Activated CD4-positive, alpha-beta T cell treated with anti-CD3 and anti-CD28 coated beads for 48 hours (primary cell): ENCODE results near the gene COG7.

Source experiments
- DNase-seq: peaks from one replicate; pipeline ENCODE4 v3.0.0-alpha.2; 2020

COG7 gene

DNA sequence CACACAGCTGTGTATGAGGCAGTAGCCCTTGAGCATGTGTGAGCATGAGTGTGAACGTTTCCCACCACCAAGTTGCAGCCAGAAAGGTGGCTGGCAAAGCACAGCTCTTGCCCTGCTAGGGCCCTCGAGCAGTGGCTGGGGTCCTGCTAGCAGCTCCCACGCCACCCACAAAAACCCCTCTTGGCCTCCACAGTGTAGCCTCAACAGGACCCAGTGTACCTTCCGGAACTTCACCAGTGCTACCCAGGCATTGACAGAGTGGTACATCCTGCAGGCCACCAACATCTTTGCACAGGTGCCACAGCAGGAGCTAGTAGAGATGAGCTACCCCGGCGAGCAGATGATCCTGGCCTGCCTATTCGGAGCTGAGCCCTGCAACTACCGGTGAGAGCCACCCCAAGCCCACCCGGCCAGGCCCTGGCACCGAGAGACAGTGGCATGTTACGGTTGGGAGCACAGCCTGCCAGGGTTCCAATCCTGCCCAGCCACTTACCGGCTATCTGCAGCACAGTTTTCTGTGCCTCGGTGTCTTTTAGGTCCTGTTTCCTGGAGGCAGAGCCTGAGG is 97.8 kb downstream of the COG7 start:
- DNase-seq = no peak

DNA sequence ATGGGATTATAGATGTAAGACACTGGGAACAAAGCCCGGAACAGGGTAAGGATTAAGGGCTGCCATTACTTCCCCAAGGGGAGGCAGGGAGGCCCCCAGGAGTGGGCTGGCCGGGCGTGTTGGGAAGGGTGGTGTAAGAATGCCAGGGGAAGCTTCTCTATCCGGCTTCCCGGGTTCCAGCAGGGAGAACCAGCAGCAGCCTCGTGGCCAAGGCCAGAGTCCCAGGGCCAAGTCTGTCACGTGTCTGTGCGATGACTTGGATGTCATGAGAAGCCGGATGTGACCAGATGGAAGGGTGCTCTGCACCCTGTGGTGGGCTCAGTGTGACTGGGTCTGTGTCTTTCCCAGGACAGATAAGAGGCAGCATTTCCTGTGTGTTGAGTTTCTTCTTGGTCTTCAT is 98.7 kb downstream of the COG7 start:
- no peak for DNase-seq

DNA sequence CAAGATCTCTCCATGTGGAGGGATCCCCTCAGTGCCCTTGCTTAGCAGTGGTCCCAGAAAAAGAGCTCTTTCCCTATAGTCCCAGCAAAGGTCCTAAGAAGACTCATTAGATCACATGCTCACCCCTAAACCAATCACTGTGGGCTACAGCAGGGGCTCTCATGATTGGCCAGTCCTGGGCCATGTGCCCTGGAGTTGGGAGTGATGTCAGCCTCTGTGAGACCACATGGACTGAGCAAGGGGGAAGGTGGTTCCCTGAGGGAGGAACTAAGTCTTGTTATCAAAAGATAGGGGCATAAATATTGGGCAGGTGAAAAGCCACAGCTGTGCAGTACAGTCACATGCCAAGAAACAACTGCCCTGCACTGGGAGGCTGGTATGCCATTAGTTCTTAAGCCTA is 99.5 kb downstream of the COG7 start:
- no peak for DNase-seq

DNA sequence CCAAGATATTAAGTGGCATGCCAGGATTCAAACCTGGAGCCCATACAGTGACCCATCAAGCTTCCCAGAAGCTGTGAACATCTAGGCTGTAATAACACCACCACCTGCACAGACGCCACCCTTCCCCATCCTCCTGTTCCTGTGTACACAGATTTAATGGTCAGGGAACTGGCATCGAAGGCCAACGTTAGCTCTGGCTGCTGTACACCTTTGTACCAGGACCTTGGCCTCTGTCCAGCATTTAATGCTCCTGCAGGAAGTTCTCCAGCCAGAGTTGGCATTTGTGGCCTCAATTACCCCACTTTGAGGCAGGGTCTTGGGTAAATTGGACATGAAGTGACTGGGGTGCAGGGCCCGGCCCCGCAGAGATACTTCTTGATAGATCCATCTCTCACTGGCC is 101.6 kb downstream of the COG7 start:
- DNase-seq = no peak

DNA sequence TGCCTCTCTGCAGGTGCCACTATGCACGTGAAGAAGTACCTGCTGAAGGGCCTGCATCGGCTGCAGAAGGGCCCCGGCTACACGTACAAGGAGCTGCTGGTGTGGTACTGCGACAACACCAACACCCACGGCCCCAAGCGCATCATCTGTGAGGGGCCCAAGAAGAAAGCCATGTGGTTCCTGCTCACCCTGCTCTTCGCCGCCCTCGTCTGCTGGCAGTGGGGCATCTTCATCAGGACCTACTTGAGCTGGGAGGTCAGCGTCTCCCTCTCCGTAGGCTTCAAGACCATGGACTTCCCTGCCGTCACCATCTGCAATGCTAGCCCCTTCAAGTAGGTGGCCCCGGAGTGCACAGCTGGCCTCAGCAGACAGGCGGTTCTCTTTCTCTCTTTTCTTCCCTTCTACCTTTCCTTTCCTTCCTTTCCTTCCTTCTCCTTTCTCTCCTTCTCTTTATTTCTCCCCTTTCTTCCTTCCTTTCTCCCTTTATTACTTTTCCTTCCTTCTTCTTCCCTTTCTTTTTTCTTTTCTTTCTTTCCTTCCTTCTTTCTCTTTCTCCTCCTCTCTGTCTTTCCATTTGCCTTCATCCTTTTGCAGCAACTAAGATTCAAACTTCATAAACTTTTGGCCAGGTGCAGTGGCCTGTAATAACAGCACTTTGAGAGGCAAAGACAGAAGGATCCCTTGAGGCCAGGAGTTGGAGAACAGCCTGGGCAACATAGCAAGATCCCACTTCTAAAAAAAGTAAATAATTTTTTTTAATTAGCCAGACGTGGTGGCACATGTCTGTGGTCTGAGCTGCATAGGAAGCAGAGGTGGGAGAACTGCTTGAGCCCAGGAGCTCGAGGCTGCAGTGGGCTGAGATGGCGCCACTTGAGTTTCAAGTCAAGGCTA is 104.2 kb downstream of the COG7 start:
- no peak for DNase-seq

DNA sequence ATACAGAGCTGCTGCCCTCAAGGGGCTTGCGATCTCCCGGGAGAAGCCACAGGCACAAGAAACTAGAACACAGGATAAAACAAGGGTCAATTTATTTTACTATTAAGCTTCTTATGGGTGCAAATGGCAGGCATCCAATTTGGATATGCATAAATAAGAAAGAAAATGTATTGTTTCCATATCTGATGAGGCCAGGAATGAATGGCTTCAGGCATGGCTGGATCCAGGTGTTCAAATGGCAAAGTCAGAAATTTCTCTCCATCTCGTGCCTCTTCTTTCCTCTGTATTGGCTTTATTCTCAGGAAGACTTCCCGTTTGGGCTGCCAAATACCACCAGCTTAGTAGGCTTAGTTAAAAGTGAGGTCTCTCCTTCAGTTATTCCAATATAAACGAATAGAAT is 107.8 kb downstream of the COG7 start:
- no peak for DNase-seq

DNA sequence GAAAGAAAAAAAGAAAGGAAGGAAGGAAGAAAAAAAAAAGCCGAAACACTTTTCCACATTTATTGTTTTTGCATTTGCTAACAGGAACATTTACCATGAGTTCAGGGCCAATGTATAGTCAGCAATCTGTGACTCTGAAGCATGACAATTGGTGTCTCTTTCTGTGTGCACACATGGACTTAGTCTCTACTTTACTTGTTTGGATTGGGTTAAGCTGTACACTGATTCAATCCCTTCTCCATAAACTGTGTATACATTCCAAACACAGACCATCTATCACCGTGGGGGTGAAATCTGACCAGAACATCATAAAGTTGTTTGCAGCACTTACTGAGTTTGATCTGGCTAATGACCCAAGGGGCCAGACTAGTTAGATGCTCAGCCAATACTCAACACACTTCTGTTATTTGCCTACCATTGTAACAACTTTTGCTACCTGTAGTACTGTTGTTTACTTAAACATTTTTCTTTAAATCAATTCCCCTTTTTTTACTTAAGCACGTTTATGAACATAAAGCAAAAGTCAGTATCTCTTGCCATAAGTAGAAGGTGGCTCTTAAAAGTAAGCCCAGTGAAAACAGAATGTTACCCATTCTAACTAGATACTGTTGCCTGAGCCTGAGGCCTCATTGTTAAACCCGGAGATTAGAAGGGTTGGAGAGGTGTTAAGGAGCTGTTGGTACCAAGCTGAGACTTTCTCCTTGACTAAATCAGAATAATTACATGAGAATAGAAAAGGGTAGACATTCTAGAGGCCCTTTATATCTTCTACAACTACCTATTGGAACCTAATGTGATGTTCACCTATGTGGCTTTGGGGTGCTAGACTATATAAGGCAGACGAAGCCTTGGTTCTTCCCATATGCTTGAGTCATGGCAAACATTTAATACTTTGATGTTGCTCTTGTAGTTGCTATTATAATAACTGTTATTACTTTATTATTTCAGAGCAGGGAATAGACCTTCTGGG is 109.1 kb downstream of the COG7 start:
- no peak for DNase-seq

DNA sequence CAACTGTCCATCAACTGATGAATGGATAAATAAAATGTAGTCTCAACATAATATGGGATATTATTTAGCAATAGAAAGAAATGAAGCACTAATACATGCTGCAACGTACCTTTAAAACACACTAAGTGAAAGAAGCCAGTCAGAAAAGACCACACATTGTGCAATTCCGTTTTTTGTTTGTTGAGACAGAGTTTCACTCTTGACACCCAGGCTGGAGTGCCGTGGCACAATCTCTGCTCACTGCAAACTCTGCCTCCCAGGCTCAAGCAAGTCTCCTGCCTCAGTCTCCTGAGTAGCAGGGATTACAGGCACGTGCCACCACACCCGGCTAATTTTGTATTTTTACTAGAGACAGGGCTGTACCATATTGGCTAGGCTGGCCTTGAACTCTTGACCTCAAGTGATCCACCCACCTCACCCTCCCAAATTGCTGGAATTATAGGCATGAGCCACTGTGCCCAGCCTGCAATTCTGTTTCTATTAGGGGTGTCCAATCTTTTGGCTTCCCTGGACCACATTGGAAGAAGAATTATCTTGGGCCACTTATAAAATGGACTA is 110.8 kb downstream of the COG7 start:
- DNase-seq = no peak

DNA sequence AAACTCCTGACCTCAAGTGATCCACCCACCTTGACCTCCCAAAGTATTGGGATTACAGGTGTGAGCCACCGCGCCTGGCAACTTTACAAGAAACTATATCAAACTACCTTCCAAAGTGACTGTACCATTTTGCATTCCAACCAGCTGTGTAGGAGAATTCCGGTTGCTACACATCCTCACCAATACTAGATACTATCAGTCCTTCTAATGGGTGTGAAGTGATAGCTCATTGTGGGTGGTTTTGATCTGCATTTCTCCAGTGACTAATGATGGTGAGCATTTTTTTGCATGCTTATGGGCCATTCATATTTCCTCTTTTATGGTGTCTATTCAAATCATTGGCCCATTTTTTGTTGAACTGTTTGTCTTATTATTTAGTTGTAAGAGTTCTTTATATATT is 113.2 kb downstream of the COG7 start:
- DNase-seq = no peak
